Pancreas (tissue), 10 donors: ENCODE data around the gene GALNT8. TPM values are rescaled to one million over a fixed set of nuclear protein-coding genes. Genes with fewer than 3 reads are reported as not detected.

ENCODE experiments used
- ATAC-seq, 4 donors: fragments of 200-7000 bp; cut with Tn5 transposase; one replicate each; pipeline versions ENCODE4 v1.8.0 to v1.9.1; 2020; ENCODE audit warnings: mild to moderate bottlenecking in 4 of 4, moderate library complexity in 4 of 4
- DNase-seq, 6 donors: peaks; one replicate each; pipeline ENCODE4 v3.0.0-alpha.2; 2020
- FAIRE-seq: peaks from 2 replicates; lab custom pipeline; 2012; peaks lifted over from hg19 to GRCh38; lab: Jason Lieb, UNC
- H3K27ac ChIP-seq, 4 donors: fragments of 200-600 bp; sonication (generic); 1 replicate in 3 of 4; 2 replicates in 1 of 4; pipeline versions ENCODE4 v1.5.0 to v1.8.0; 2020
- H3K27me3 ChIP-seq, 4 donors: fragments of 200-600 bp; one replicate each; pipeline ENCODE4 v1.8.0; 2021
- H3K36me3 ChIP-seq, 3 donors: fragments of 200-600 bp; sonication (generic) in 1 of 3; one replicate each; pipeline versions ENCODE4 v1.5.0 to v1.8.0; 2020 to 2021
- H3K4me1 ChIP-seq, 3 donors: fragments of 200-600 bp; one replicate each; pipeline ENCODE4 v1.8.0; 2021
- H3K4me3 ChIP-seq, 4 donors: fragments of 200-600 bp; sonication (generic) in 2 of 4; one replicate each; pipeline versions ENCODE4 v1.5.0 to v1.8.0; 2020 to 2021
- H3K9me3 ChIP-seq, 4 donors: fragments of 200-600 bp; one replicate each; pipeline ENCODE4 v1.8.0; 2021
- whole genome bisulfite sequencing, 2 donors: extraction: QIAGEN DNeasy Blood & Tissue Kit; methylation state at CpG; one replicate each; pipeline ENCODE4 v1.1.7; 2013; 5-methylcytosine and 5-hydroxymethylcytosine counted together
- intact Hi-C, 3 donors: fragments of 100-400 bp; cut with DNase I; formaldehyde crosslinking; loops; one replicate each; pipeline versions ENCODE4 v1.11.1 to v1.14.2; 2022
- polyA plus RNA-seq, 2 donors: library from polyadenylated mRNA; stranded (reverse); fragments of 200-250 nt; gene quantifications; one replicate each; pipeline ENCODE4 v1.2.3, GENCODE V29; 2013
- total RNA-seq, 6 donors: library from RNA; stranded (reverse); fragmentation: NEBNext Ultra II Directional in 4 of 6; extraction: Animal tissue kit (Norgen Biotek cat#: 25700) in 4 of 6; gene quantifications; one replicate each; pipeline versions ENCODE4 v1.2.1 to v1.2.4, GENCODE V29; 2021 to 2023
- TF ChIP-seq, protein P1 (sequence below), 4 donors: fragments of 200-600 bp; sonication (generic) in 3 of 4; IDR thresholded peaks; one replicate each; pipeline versions ENCODE4 v1.5.0 to v1.8.0; 2021; ENCODE audit warnings: antibody characterized with exemption in 4 of 4
- donor health status: healthy with polysubstance abuse.
- donor health status: DM: no; HTN: no; CAD: no; lungs with moderate emphysema.
- donor health status: DM: no; HTN: no; CAD: no.
- donor health status: control.
- donor health status: control.
- donor health status: Bipolar disorder and iron deficiency.
- donor health status: DM: yes; HTN: yes; CAD: no.
- donor health status: DM: no; HTN: no; CAD: no.
- donor health status: DM: no; HTN: no; CAD: no.
- donor health status: DM: yes; HTN: yes; CAD: no.

The GALNT8 gene
- total and polyA plus RNA-seq, 8 donors = 0.28 to 5.7 (median 0.64) TPM

- no peak for FAIRE-seq
- WGBS, 2 donors = 66 to 76% methylated on average over 3 of the region's 3 CpGs
- Histone ChIP-seq H3K9me3 (no peaks in the 10 kb centered on the region), H3K27ac (no peak overlapping the region), H3K27me3 (no peaks in the 10 kb centered on the region), H3K36me3 (no peaks in the 10 kb centered on the region), H3K4me3 (no peak overlapping the region), H3K4me1 (no peaks in the 10 kb centered on the region)
- no peak for DNase-seq
- no peak for ATAC-seq
- intact Hi-C loops = no loop called here
- TF ChIP-seq, protein P1, sequence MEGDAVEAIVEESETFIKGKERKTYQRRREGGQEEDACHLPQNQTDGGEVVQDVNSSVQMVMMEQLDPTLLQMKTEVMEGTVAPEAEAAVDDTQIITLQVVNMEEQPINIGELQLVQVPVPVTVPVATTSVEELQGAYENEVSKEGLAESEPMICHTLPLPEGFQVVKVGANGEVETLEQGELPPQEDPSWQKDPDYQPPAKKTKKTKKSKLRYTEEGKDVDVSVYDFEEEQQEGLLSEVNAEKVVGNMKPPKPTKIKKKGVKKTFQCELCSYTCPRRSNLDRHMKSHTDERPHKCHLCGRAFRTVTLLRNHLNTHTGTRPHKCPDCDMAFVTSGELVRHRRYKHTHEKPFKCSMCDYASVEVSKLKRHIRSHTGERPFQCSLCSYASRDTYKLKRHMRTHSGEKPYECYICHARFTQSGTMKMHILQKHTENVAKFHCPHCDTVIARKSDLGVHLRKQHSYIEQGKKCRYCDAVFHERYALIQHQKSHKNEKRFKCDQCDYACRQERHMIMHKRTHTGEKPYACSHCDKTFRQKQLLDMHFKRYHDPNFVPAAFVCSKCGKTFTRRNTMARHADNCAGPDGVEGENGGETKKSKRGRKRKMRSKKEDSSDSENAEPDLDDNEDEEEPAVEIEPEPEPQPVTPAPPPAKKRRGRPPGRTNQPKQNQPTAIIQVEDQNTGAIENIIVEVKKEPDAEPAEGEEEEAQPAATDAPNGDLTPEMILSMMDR (IDR thresholded peaks at IDR 0.05) = no peak
Measured at GRCh38 chr12:4723226-4723625, 3.0 kb downstream of the GALNT8 start.

DNA sequence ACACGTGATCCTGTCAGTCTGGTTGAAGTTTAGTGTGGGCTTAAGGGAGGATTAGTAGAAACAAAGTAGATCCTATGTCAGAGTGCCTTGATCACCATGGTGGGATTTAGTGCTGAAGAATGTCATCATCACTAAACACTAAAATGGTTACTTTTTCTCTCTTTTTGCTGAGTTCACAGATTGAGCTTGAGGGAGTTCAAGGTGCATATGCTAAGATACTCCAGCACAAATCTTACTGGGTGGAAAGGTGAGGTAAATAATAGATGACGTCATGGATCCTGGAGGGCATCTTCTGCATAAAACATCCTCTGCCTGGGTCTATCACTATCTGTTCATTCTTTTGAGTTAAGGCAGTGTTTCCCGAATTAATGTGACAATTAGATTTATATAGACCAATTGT, 4.9 kb downstream of the GALNT8 start:
- H3K27me3 ChIP-seq = no peaks in the 10 kb centered on the region
- ATAC-seq (no peak), DNase-seq (no peak), FAIRE-seq (no peak)
- intact Hi-C loops = no loop called here
- TF ChIP-seq, protein P1 (IDR thresholded peaks at IDR 0.05) = no peak
- H3K27ac ChIP-seq = no peak overlapping the region
- no peaks in the 10 kb centered on the region for H3K36me3 ChIP-seq
- no peaks in the 10 kb centered on the region for H3K4me1 ChIP-seq
- H3K4me3 ChIP-seq = no peak overlapping the region
- no peaks in the 10 kb centered on the region for H3K9me3 ChIP-seq
- WGBS, 2 donors = 61 to 84% methylated on average over 3 of the region's 3 CpGs

DNA sequence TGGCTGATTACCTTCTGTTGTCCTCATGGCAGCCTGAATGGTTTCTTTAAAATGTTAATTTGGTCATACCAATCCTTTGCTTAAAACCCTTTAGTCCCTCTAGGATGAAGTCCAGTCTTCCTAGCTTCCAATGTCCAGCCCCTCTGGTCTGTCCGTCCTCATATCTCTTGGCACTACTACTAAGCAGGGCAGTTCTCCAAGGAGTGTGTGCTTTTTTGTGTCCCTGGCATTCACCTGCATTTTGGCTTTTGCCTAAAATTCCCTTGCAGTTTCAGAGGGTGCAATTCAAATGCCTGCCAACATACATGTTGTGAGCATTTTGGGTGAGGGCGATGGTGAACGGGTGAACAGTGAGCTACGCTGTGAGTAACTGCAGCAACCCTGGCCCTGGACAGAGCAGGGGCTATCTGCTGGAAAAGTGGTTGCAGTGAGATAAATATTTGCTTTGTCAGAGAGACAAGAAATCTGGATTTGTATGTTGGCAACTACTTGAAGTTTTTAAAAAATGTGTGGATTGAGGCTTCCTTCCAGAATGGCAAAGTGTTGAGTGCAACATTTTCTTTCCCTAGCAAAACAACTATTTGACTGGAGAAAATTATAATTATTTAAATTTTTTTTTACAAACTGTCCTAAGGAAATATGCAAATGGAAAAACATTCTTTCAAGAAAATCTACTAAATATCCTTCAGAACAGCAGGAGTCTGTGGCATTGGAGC, 14.6 kb downstream of the GALNT8 start:
- TF ChIP-seq, protein P1 (IDR thresholded peaks at IDR 0.05) = no peak
- DNase-seq = no peak
- H3K9me3 ChIP-seq = no peaks in the 10 kb centered on the region
- ATAC-seq = no peak
- WGBS, 2 donors = 26 to 28% methylated on average over 4 of the region's 4 CpGs
- no peaks in the 10 kb centered on the region for H3K4me1 ChIP-seq
- FAIRE-seq = no peak
- H3K36me3 ChIP-seq = no peaks in the 10 kb centered on the region
- intact Hi-C loops = no loop called here
- H3K4me3 ChIP-seq = no peak overlapping the region
- peaks cover 0 to 7% (median 0%) of the 10 kb centered on the region in 4 donors for H3K27me3 ChIP-seq
- H3K27ac ChIP-seq = no peak overlapping the region

DNA sequence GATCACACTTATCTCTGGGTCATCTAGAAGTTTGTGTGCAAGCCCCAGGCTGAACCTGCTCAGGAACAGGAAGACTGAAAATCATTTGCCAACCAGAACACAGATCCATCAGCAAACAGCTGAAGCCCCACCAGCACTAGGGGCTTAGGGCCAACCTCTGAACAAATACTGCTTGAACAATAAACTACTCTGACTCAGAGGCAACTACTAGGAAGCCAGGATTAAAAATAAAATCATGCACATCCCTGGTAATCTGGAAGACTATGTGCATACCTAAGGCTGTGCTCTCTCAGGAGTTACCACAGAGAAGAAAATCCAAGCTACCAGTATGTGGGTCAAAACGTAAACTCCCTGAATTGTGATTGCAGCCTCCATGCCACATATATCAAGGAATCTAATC, 15.9 kb downstream of the GALNT8 start:
- Histone ChIP-seq H3K36me3 (no peaks in the 10 kb centered on the region), H3K9me3 (no peaks in the 10 kb centered on the region), H3K4me1 (no peaks in the 10 kb centered on the region), H3K4me3 (no peak overlapping the region), H3K27ac (no peak overlapping the region), H3K27me3 (peaks cover 0 to 7% (median 0%) of the 10 kb centered on the region in 4 donors)
- 34 to 66% methylated on average over 1 of the region's 1 CpG for WGBS, 2 donors
- FAIRE-seq (no peak), DNase-seq (no peak), ATAC-seq (no peak)
- TF ChIP-seq, protein P1 (IDR thresholded peaks at IDR 0.05) = no peak
- intact Hi-C loops = no loop called here

- TF ChIP-seq, protein P1 (IDR thresholded peaks at IDR 0.05) = no peak
- no peak for FAIRE-seq
- intact Hi-C loops = no loop called here
- Histone ChIP-seq H3K9me3 (no peaks in the 10 kb centered on the region), H3K36me3 (no peaks in the 10 kb centered on the region), H3K4me1 (no peaks in the 10 kb centered on the region), H3K4me3 (no peak overlapping the region), H3K27ac (no peak overlapping the region), H3K27me3 (peaks cover 0 to 12% (median 0%) of the 10 kb centered on the region in 4 donors)
- ATAC-seq = no peak
- no peak for DNase-seq
- 64 to 81% methylated on average over 4 of the region's 4 CpGs for WGBS, 2 donors
Measured at GRCh38 chr12:4738541-4738940, 18.3 kb downstream of the GALNT8 start.
